Measurements from ENCODE around the gene MNT.
"Not testable (repeated sequence)": the region's sequence is repeated elsewhere in the genome, so short reads cannot be mapped to it uniquely, and the experiment has no call there.

The MNT gene

DNA sequence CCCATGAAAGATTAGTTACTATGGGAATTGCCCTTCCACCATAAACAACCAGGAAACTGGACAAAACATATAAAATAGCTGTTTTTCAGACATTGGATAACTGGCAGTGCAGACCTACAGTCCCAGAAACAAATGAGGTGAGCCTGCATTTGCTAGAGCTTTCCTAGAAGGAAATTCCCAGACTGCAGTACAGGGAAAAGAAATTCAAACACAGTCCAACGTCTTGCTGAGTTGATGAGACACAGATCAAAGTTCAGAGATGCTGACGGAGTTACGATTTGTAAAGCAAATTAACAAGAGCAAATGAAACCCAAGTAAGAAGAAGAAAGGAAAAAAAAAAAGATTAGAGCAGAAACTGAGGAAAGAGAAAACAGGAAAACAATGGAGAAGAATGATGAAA lies 41.3 kb upstream of the MNT start:
- no CpG with 5 or more reads among the region's 3 CpGs for WGBS (ENCODE audit: extremely low coverage, insufficient coverage, low lambda C conversion rate)

DNA sequence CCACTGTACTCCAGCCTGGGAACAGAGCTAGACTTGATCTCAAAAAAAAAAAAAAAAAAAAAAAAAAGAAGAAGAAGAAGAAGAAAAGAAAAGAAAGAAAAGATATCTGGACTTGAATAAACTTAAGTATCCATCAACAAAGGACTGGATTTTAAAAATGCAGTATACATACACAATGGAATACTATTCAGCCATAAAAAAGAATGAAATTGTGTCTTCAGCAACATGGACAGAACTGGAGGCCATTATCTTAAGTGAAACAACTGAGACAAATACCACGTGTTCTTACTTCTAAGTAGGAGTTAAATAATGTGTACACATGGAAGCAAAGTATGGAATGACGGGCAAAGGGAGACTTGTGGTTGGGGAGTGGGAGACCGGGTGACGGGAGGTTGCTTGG lies 40.1 kb upstream of the MNT start:
- H3K4me1 ChIP-seq (ENCODE audit: control insufficient read depth, low read depth, low read length), result no peaks in the 10 kb centered on the region
- no peak overlapping the region for H3K4me3 ChIP-seq (ENCODE audit: low read length)
- H2AK5ac ChIP-seq (ENCODE audit: low read length), result no peak overlapping the region
- no peak overlapping the region for H4K8ac ChIP-seq (ENCODE audit: low read depth, low read length)
- no peak overlapping the region for H3K4ac ChIP-seq (ENCODE audit: low read depth, low read length)
- H3K79me1 ChIP-seq (ENCODE audit: low read length), result peaks cover 1% of the 10 kb centered on the region
- no peak for DNase-seq
- no peak overlapping the region for H3K56ac ChIP-seq (ENCODE audit: low read length)
- H3K36me3 ChIP-seq (ENCODE audit: control insufficient read depth, insufficient read depth, low read length), result peaks cover 7% of the 10 kb centered on the region
- no peaks in the 10 kb centered on the region for H3K79me2 ChIP-seq (ENCODE audit: control insufficient read depth, insufficient read depth, low read length)
- no peak overlapping the region for H3K23ac ChIP-seq (ENCODE audit: low read length)
- H3K27me3 ChIP-seq (ENCODE audit: insufficient read depth, low read length, poor library complexity), result no peaks in the 10 kb centered on the region
- no peak overlapping the region for H2BK15ac ChIP-seq (replicated peaks; ENCODE audit: low read depth)
- H4K5ac ChIP-seq (ENCODE audit: low read length), result no peak overlapping the region
- WGBS (ENCODE audit: extremely low coverage, insufficient coverage, low lambda C conversion rate), result no CpG with 5 or more reads among the region's 4 CpGs
- H2BK5ac ChIP-seq (ENCODE audit: low read length), result no peak overlapping the region
- no peak overlapping the region for H3K9ac ChIP-seq (ENCODE audit: low read length)
- no peak overlapping the region for H3K4me2 ChIP-seq (ENCODE audit: low read length)
- no peak overlapping the region for H3K27ac ChIP-seq (ENCODE audit: low read depth, low read length)
- H3K18ac ChIP-seq (ENCODE audit: low read length), result no peak overlapping the region
- no peak overlapping the region for H2BK120ac ChIP-seq (ENCODE audit: low read depth, low read length)

More for the DNA sequence above, 41.3 kb upstream of the MNT start:
- no peak overlapping the region for H3K4me2 ChIP-seq (ENCODE audit: low read length)
- no peak overlapping the region for H2BK15ac ChIP-seq (replicated peaks; ENCODE audit: low read depth)
- no peak overlapping the region for H3K23ac ChIP-seq (ENCODE audit: low read length)
- no peak overlapping the region for H3K9ac ChIP-seq (ENCODE audit: low read length)
- H4K8ac ChIP-seq (ENCODE audit: low read depth, low read length), result no peak overlapping the region
- H3K4me1 ChIP-seq (ENCODE audit: control insufficient read depth, low read depth, low read length), result no peaks in the 10 kb centered on the region
- H2BK120ac ChIP-seq (ENCODE audit: low read depth, low read length), result no peak overlapping the region
- H3K56ac ChIP-seq (ENCODE audit: low read length), result no peak overlapping the region
- H3K4ac ChIP-seq (ENCODE audit: low read depth, low read length), result no peak overlapping the region
- H3K18ac ChIP-seq (ENCODE audit: low read length), result no peak overlapping the region
- no peaks in the 10 kb centered on the region for H3K79me2 ChIP-seq (ENCODE audit: control insufficient read depth, insufficient read depth, low read length)
- DNase-seq, result no peak
- H3K27ac ChIP-seq (ENCODE audit: low read depth, low read length), result no peak overlapping the region
- H2AK5ac ChIP-seq (ENCODE audit: low read length), result no peak overlapping the region
- peaks cover 5% of the 10 kb centered on the region for H3K36me3 ChIP-seq (ENCODE audit: control insufficient read depth, insufficient read depth, low read length)
- peaks cover 1% of the 10 kb centered on the region for H3K79me1 ChIP-seq (ENCODE audit: low read length)
- no peaks in the 10 kb centered on the region for H3K27me3 ChIP-seq (ENCODE audit: insufficient read depth, low read length, poor library complexity)
- no peak overlapping the region for H2BK5ac ChIP-seq (ENCODE audit: low read length)
- no peak overlapping the region for H4K5ac ChIP-seq (ENCODE audit: low read length)
- no peak overlapping the region for H3K4me3 ChIP-seq (ENCODE audit: low read length)

DNA sequence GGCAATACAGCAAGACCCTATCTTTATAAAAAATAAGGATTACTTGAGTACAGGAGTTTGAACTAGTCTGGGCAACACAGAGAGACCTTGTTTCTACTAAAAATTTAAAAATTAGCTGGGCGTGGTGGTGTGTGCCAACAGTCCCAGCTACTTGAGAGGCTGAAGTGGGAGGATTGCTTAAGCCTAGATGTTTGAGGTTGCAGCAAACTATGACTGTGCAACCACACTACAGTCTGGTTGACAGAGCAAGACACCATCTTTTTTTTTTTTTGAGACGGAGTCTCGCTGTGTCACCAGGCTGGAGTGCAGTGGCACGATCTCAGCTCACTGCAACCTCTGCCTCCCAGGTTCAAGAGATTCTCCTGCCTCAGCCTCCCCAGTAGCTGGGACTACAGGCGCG lies 39.1 kb upstream of the MNT start:
- H3K36me3 ChIP-seq (ENCODE audit: control insufficient read depth, insufficient read depth, low read length); H2BK120ac ChIP-seq (ENCODE audit: low read depth, low read length); H3K23ac ChIP-seq (ENCODE audit: low read length); H4K8ac ChIP-seq (ENCODE audit: low read depth, low read length); H3K79me1 ChIP-seq (ENCODE audit: low read length); H3K4ac ChIP-seq (ENCODE audit: low read depth, low read length); H3K79me2 ChIP-seq (ENCODE audit: control insufficient read depth, insufficient read depth, low read length); H2BK5ac ChIP-seq (ENCODE audit: low read length); H3K4me2 ChIP-seq (ENCODE audit: low read length); H3K27me3 ChIP-seq (ENCODE audit: insufficient read depth, low read length, poor library complexity); H4K5ac ChIP-seq (ENCODE audit: low read length); H2BK15ac ChIP-seq (replicated peaks; ENCODE audit: low read depth); H3K56ac ChIP-seq (ENCODE audit: low read length); DNase-seq; H3K18ac ChIP-seq (ENCODE audit: low read length); H2AK5ac ChIP-seq (ENCODE audit: low read length); H3K9ac ChIP-seq (ENCODE audit: low read length); H3K4me3 ChIP-seq (ENCODE audit: low read length); H3K4me1 ChIP-seq (ENCODE audit: control insufficient read depth, low read depth, low read length); H3K27ac ChIP-seq (ENCODE audit: low read depth, low read length): not testable (repeated sequence)
- no CpG with 5 or more reads among the region's 6 CpGs for WGBS (ENCODE audit: extremely low coverage, insufficient coverage, low lambda C conversion rate)

DNA sequence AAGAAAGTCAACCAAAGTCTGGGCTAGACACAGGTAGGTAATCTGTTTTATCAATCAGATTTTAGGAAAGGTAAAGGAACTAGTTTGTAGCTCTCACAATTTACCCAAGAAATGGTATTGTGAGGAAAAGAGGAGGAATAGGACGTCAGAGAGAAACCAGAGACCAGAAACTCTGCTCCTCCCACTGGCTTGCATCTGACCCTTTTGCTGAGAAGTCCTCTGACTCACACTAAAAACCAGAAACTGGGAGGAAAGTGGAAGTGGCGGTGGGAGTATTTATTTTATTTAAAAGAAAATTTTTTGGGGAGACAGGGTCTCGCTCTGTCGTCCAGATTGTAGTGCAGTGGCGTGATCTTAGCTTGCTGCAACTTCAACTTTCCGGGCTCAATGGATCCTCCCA lies 38.0 kb upstream of the MNT start:
- no peak overlapping the region for H2BK5ac ChIP-seq (ENCODE audit: low read length)
- peaks cover 10% of the 10 kb centered on the region for H3K36me3 ChIP-seq (ENCODE audit: control insufficient read depth, insufficient read depth, low read length)
- no peak overlapping the region for H3K4ac ChIP-seq (ENCODE audit: low read depth, low read length)
- no peak overlapping the region for H3K56ac ChIP-seq (ENCODE audit: low read length)
- H3K9ac ChIP-seq (ENCODE audit: low read length), result no peak overlapping the region
- no peak overlapping the region for H3K18ac ChIP-seq (ENCODE audit: low read length)
- peaks cover 1% of the 10 kb centered on the region for H3K79me1 ChIP-seq (ENCODE audit: low read length)
- no peak overlapping the region for H3K4me2 ChIP-seq (ENCODE audit: low read length)
- no peaks in the 10 kb centered on the region for H3K27me3 ChIP-seq (ENCODE audit: insufficient read depth, low read length, poor library complexity)
- no peaks in the 10 kb centered on the region for H3K79me2 ChIP-seq (ENCODE audit: control insufficient read depth, insufficient read depth, low read length)
- H2BK15ac ChIP-seq (replicated peaks; ENCODE audit: low read depth), result no peak overlapping the region
- H3K4me1 ChIP-seq (ENCODE audit: control insufficient read depth, low read depth, low read length), result peaks cover 6% of the 10 kb centered on the region
- no CpG with 5 or more reads among the region's 6 CpGs for WGBS (ENCODE audit: extremely low coverage, insufficient coverage, low lambda C conversion rate)
- no peak overlapping the region for H4K8ac ChIP-seq (ENCODE audit: low read depth, low read length)
- H3K4me3 ChIP-seq (ENCODE audit: low read length), result no peak overlapping the region
- H3K27ac ChIP-seq (ENCODE audit: low read depth, low read length), result no peak overlapping the region
- H2BK120ac ChIP-seq (ENCODE audit: low read depth, low read length), result no peak overlapping the region
- H2AK5ac ChIP-seq (ENCODE audit: low read length), result no peak overlapping the region
- H3K23ac ChIP-seq (ENCODE audit: low read length), result no peak overlapping the region
- no peak for DNase-seq
- no peak overlapping the region for H4K5ac ChIP-seq (ENCODE audit: low read length)

DNA sequence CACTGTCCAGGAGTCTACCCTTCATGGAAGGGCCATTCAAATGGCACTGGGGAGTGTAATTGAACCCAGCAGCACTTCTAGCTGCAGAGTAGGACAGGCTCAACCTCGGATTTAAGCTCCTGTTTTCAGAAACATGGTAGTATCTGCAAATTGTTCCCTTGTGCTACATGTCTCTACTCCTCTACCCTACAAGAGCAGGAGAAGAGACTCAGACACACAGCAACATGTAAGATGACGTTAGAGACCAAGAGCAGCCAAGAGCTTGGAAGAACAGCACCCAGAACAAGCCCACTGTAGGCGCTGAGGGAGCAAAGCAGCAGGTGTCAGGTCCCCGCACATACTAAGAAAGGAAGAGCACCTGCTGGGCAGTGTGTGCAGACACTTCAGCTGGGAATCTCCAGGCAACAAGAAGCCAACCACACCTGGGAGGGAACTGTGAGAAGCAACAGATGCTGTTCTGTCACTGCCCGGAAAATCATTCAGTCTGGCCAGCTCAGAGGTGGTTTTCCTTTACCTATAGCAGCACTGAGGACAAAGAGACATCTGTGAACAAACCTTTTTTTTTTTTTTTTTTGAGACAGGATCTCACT lies 35.6 kb upstream of the MNT start:
- Histone ChIP-seq H3K4me2 (ENCODE audit: low read length) (no peak overlapping the region), H2AK5ac (ENCODE audit: low read length) (no peak overlapping the region), H4K8ac (ENCODE audit: low read depth, low read length) (no peak overlapping the region), H3K27me3 (ENCODE audit: insufficient read depth, low read length, poor library complexity) (no peaks in the 10 kb centered on the region), H3K27ac (ENCODE audit: low read depth, low read length) (no peak overlapping the region), H3K23ac (ENCODE audit: low read length) (no peak overlapping the region), H3K9ac (ENCODE audit: low read length) (no peak overlapping the region), H3K79me2 (ENCODE audit: control insufficient read depth, insufficient read depth, low read length) (no peaks in the 10 kb centered on the region), H3K4ac (ENCODE audit: low read depth, low read length) (no peak overlapping the region), H3K4me1 (ENCODE audit: control insufficient read depth, low read depth, low read length) (peaks cover 6% of the 10 kb centered on the region), H2BK5ac (ENCODE audit: low read length) (no peak overlapping the region), H3K79me1 (ENCODE audit: low read length) (peaks cover 7% of the 10 kb centered on the region), H3K36me3 (ENCODE audit: control insufficient read depth, insufficient read depth, low read length) (peaks cover 10% of the 10 kb centered on the region), H3K18ac (ENCODE audit: low read length) (no peak overlapping the region), H2BK120ac (ENCODE audit: low read depth, low read length) (no peak overlapping the region), H4K5ac (ENCODE audit: low read length) (no peak overlapping the region), H3K56ac (ENCODE audit: low read length) (no peak overlapping the region), H3K4me3 (ENCODE audit: low read length) (no peak overlapping the region), H2BK15ac (replicated peaks; ENCODE audit: low read depth) (no peak overlapping the region)
- DNase-seq, result no peak
- no CpG with 5 or more reads among the region's 5 CpGs for WGBS (ENCODE audit: extremely low coverage, insufficient coverage, low lambda C conversion rate)

DNA sequence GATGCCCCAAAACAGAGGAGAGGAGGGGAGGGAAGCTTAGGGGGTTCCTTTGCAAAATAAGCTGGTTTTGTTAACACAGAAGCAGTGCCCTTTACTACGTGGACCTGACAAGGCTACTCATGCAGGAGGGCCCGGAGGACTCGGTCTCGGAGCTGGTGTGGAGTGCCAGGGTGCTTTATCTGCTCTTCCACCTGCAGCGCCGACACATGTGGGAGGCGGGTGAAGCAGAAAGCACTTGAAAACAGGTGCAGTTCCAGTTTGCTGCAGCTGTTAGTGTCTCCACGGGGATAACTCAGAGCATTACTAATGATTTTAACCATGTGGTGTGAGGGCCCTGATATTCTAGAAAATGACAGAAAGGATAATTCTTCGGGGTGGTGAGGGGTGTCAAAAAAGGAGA lies 35.0 kb upstream of the MNT start:
- WGBS (ENCODE audit: extremely low coverage, insufficient coverage, low lambda C conversion rate), result no CpG with 5 or more reads among the region's 9 CpGs
- no peak overlapping the region for H2BK15ac ChIP-seq (replicated peaks; ENCODE audit: low read depth)
- H2BK5ac ChIP-seq (ENCODE audit: low read length), result no peak overlapping the region
- DNase-seq, result no peak
- H4K5ac ChIP-seq (ENCODE audit: low read length), result no peak overlapping the region
- H3K18ac ChIP-seq (ENCODE audit: low read length), result no peak overlapping the region
- peaks cover 7% of the 10 kb centered on the region for H3K79me1 ChIP-seq (ENCODE audit: low read length)
- no peak overlapping the region for H2BK120ac ChIP-seq (ENCODE audit: low read depth, low read length)
- H3K23ac ChIP-seq (ENCODE audit: low read length), result no peak overlapping the region
- no peaks in the 10 kb centered on the region for H3K27me3 ChIP-seq (ENCODE audit: insufficient read depth, low read length, poor library complexity)
- H3K9ac ChIP-seq (ENCODE audit: low read length), result no peak overlapping the region
- H3K56ac ChIP-seq (ENCODE audit: low read length), result no peak overlapping the region
- H3K4ac ChIP-seq (ENCODE audit: low read depth, low read length), result no peak overlapping the region
- H3K27ac ChIP-seq (ENCODE audit: low read depth, low read length), result no peak overlapping the region
- no peak overlapping the region for H3K4me3 ChIP-seq (ENCODE audit: low read length)
- peaks cover 6% of the 10 kb centered on the region for H3K4me1 ChIP-seq (ENCODE audit: control insufficient read depth, low read depth, low read length)
- H3K36me3 ChIP-seq (ENCODE audit: control insufficient read depth, insufficient read depth, low read length), result peaks cover 8% of the 10 kb centered on the region
- no peaks in the 10 kb centered on the region for H3K79me2 ChIP-seq (ENCODE audit: control insufficient read depth, insufficient read depth, low read length)
- no peak overlapping the region for H4K8ac ChIP-seq (ENCODE audit: low read depth, low read length)
- H2AK5ac ChIP-seq (ENCODE audit: low read length), result no peak overlapping the region
- no peak overlapping the region for H3K4me2 ChIP-seq (ENCODE audit: low read length)
